MM.1S (cell line): Measurements from ENCODE around the gene ABCC4.

ENCODE experiments used
- CTCF ChIP-seq: fragments of 300-600 bp; sonication (generic); IDR thresholded peaks from 2 replicates; pipeline ENCODE4 v1.5.1; 2016; ENCODE audit warnings: antibody characterized with exemption, low read length, mixed read lengths
- EZH2 ChIP-seq: fragments of 300-600 bp; sonication (generic); optimal IDR thresholded peaks from 2 replicates; pipeline ENCODE3; 2017; ENCODE audit warnings: low read depth, mild to moderate bottlenecking, antibody characterized with exemption, low read length, mixed read lengths
- EZH2phosphoT487 ChIP-seq: fragments of 300-600 bp; sonication (generic); IDR thresholded peaks from 2 replicates; pipeline ENCODE4 v1.6.1; 2018; ENCODE audit warnings: antibody characterized with exemption, low read length

- TF ChIP-seq EZH2phosphoT487 = no peak
- no peak for TF ChIP-seq CTCF
- no peak for TF ChIP-seq EZH2
Measured at GRCh38 chr13:95254339-95254738, 46.9 kb downstream of the ABCC4 start.
